ENCODE data around the gene IQSEC1. TPM values are rescaled to one million over a fixed set of nuclear protein-coding genes. Genes with fewer than 3 reads are reported as not detected.

IQSEC1 gene
- 10 to 100 TPM; 27.2 to 45.5 (median 34.7) TPM for polyA plus RNA-seq (ENCODE audit: insufficient read length in 4 of 4)

- DNase-seq (ENCODE audit: low read depth in 4 of 4, low spot score in 3 of 4): peak in 2 of 4 donors; percentile 16 to 33
Measured at GRCh38 chr3:13073326-13074005, at the start of gene IQSEC1. TSS of gene IQSEC1 (minus strand) at chr3:13073429. CDS start at chr3:13073014, 415 bp downstream.

- no peak for DNase-seq (ENCODE audit: low read depth in 4 of 4, low spot score in 3 of 4)
Measured at GRCh38 chr3:13122081-13123012, 49.1 kb upstream of the IQSEC1 start.

- no peak for DNase-seq (ENCODE audit: low read depth in 4 of 4, low spot score in 3 of 4)
Measured at GRCh38 chr3:13121553-13122001, 48.3 kb upstream of the IQSEC1 start.

GRCh38 chr3:13120928-13121552 is 47.8 kb upstream of the IQSEC1 start:
- no peak for DNase-seq (ENCODE audit: low read depth in 4 of 4, low spot score in 3 of 4)

GRCh38 chr3:13120289-13120927 is 47.2 kb upstream of the IQSEC1 start:
- no peak for DNase-seq (ENCODE audit: low read depth in 4 of 4, low spot score in 3 of 4)

- DNase-seq (ENCODE audit: low read depth in 4 of 4, low spot score in 3 of 4): no peak
Measured at GRCh38 chr3:13119471-13120220, 46.4 kb upstream of the IQSEC1 start.

- DNase-seq (ENCODE audit: low read depth in 4 of 4, low spot score in 3 of 4): no peak
Measured at GRCh38 chr3:13116426-13116825, 43.2 kb upstream of the IQSEC1 start.

- DNase-seq (ENCODE audit: low read depth in 4 of 4, low spot score in 3 of 4): no peak
Measured at GRCh38 chr3:13115991-13116390, 42.8 kb upstream of the IQSEC1 start.

GRCh38 chr3:13115576-13115910 is 42.3 kb upstream of the IQSEC1 start:
- no peak for DNase-seq (ENCODE audit: low read depth in 4 of 4, low spot score in 3 of 4)

- DNase-seq (ENCODE audit: low read depth in 4 of 4, low spot score in 3 of 4): no peak
Measured at GRCh38 chr3:13114811-13115575, 41.8 kb upstream of the IQSEC1 start.

- no peak for DNase-seq (ENCODE audit: low read depth in 4 of 4, low spot score in 3 of 4)
Measured at GRCh38 chr3:13113346-13114330, 40.4 kb upstream of the IQSEC1 start.

GRCh38 chr3:13112521-13113345 is 39.5 kb upstream of the IQSEC1 start:
- no peak for DNase-seq (ENCODE audit: low read depth in 4 of 4, low spot score in 3 of 4)

GRCh38 chr3:13111873-13112520 is 38.8 kb upstream of the IQSEC1 start:
- DNase-seq (ENCODE audit: low read depth in 4 of 4, low spot score in 3 of 4): no peak

- DNase-seq (ENCODE audit: low read depth in 4 of 4, low spot score in 3 of 4): no peak
Measured at GRCh38 chr3:13111173-13111872, 38.1 kb upstream of the IQSEC1 start.

- DNase-seq (ENCODE audit: low read depth in 4 of 4, low spot score in 3 of 4): peak in 3 of 4 donors; percentile 39 to 71 (median 54)
Measured at GRCh38 chr3:13110678-13111116, 37.5 kb upstream of the IQSEC1 start.

GRCh38 chr3:13109516-13109915 is 36.3 kb upstream of the IQSEC1 start:
- DNase-seq (ENCODE audit: low read depth in 4 of 4, low spot score in 3 of 4): no peak

Data from left renal pelvis (tissue), 4 donors.